Cardiac muscle cell (in vitro differentiated cells and primary cell): ENCODE measurements around the gene RAB14. TPM values are rescaled to one million over a fixed set of nuclear protein-coding genes. Genes with fewer than 3 reads are reported as not detected.

Experiments used
- DNase-seq, 2 donors: peaks; one replicate each; pipeline versions ENCODE4 v3.0.0 to v3.0.0-alpha.2; 2010 to 2017; ENCODE audit warnings: low read depth in 1 of 2, low spot score in 1 of 2
- H3K27ac ChIP-seq: fragments of 200-600 bp; sonication (generic); 2 replicates; pipeline ENCODE4 v1.5.1; 2016
- H3K27me3 ChIP-seq: fragments of 200-600 bp; sonication (generic); 2 replicates; pipeline ENCODE4 v1.6.0; 2016; ENCODE audit warnings: control low read depth
- H3K36me3 ChIP-seq: fragments of 200-600 bp; sonication (generic); 2 replicates; pipeline ENCODE4 v1.5.1; 2016; ENCODE audit warnings: control low read depth
- H3K4me1 ChIP-seq: fragments of 200-600 bp; sonication (generic); 2 replicates; pipeline ENCODE4 v1.8.1; 2017; ENCODE audit warnings: low read depth, mild to moderate bottlenecking, mixed run types
- H3K4me3 ChIP-seq: fragments of 200-600 bp; sonication (generic); 2 replicates; pipeline ENCODE4 v1.5.1; 2016; ENCODE audit warnings: mild to moderate bottlenecking
- H3K9me3 ChIP-seq: fragments of 200-600 bp; sonication (generic); 2 replicates; pipeline ENCODE4 v1.5.1; 2017; ENCODE audit warnings: low read depth, mild to moderate bottlenecking, control low read depth
- polyA plus RNA-seq: library from polyadenylated mRNA; unstranded; fragments of >200 nt; fragmentation: Nextera tagmentation; extraction: Ambion mirVana; gene quantifications from 2 replicates; pipeline ENCODE4 v1.2.1, GENCODE V29; 2016
- total RNA-seq: library from RNA; depleted of rRNA; stranded (reverse); fragments of >200 nt; gene quantifications from 2 replicates; pipeline ENCODE4 v1.2.3, GENCODE V29; 2016
- TF ChIP-seq, protein P1 (sequence below): IDR thresholded peaks from 2 replicates; pipeline ENCODE4 v1.5.1; 2012; ENCODE audit warnings: low read depth, mild to moderate bottlenecking, low read length

Gene RAB14
- total and polyA plus RNA-seq, 2 experiments from 2014 or later: 17.4 to 54.2 TPM

DNA sequence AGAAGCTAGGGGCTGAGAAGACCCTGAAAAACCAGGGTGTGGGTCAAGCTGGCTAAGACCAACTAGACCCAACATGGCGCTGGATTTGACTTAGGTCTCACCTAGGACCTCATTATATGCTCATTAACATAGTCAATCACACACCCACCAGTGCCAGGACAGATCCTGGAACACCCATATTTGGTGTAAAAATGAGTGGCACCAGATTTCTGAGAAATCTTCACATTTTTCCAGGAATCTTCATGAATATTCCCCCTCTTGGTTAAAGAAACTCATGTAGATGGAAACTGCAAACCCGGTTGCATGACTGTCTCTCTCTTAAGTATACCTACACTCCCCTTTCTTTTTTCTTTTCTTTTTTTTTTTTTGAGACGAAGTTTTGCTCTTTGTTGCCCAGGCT, 17.9 kb upstream of the RAB14 start:
- Histone ChIP-seq H3K4me1 (no peaks in the 10 kb centered on the region), H3K27me3 (no peaks in the 10 kb centered on the region), H3K4me3 (no peak overlapping the region), H3K9me3 (no peaks in the 10 kb centered on the region), H3K36me3 (no peaks in the 10 kb centered on the region), H3K27ac (no peak overlapping the region)
- no peak for DNase-seq
- TF ChIP-seq, protein P1, sequence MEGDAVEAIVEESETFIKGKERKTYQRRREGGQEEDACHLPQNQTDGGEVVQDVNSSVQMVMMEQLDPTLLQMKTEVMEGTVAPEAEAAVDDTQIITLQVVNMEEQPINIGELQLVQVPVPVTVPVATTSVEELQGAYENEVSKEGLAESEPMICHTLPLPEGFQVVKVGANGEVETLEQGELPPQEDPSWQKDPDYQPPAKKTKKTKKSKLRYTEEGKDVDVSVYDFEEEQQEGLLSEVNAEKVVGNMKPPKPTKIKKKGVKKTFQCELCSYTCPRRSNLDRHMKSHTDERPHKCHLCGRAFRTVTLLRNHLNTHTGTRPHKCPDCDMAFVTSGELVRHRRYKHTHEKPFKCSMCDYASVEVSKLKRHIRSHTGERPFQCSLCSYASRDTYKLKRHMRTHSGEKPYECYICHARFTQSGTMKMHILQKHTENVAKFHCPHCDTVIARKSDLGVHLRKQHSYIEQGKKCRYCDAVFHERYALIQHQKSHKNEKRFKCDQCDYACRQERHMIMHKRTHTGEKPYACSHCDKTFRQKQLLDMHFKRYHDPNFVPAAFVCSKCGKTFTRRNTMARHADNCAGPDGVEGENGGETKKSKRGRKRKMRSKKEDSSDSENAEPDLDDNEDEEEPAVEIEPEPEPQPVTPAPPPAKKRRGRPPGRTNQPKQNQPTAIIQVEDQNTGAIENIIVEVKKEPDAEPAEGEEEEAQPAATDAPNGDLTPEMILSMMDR: no peak

DNA sequence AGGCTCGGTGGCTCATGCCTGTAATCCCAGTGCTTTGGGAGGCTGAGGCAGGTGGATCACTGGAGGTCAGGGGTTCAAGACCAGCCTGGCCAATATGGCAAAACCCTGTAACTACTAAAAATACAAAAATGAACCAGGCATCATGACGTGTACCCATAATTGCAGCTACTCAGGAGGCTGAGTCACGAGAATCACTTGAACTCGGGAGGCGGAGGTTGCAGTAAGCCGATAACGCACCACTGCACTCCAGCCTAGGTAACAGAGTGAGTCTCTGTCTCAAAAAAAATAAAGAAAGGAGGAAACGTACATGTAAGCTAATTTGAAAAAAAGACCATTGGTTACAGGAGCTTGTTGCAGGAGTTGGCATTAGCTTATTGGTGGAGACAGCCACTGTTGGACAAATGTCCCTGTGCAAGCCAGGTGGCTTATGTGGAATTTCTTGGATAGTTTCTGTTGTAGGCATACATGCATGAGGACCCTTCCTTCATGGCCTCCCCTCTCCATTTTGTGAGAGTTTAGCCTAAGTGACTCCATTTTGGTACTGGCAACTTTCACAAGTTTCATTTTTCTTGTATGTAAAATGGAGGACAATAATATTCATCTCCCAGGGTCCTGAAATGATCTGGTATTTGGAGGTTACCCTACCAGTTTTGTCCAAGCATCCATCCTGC, 16.8 kb upstream of the RAB14 start:
- H3K27ac ChIP-seq: no peak overlapping the region
- no peaks in the 10 kb centered on the region for H3K9me3 ChIP-seq
- no peaks in the 10 kb centered on the region for H3K4me1 ChIP-seq
- DNase-seq: no peak
- H3K4me3 ChIP-seq: no peak overlapping the region
- TF ChIP-seq, protein P1: no peak
- no peaks in the 10 kb centered on the region for H3K27me3 ChIP-seq
- H3K36me3 ChIP-seq: no peaks in the 10 kb centered on the region

DNA sequence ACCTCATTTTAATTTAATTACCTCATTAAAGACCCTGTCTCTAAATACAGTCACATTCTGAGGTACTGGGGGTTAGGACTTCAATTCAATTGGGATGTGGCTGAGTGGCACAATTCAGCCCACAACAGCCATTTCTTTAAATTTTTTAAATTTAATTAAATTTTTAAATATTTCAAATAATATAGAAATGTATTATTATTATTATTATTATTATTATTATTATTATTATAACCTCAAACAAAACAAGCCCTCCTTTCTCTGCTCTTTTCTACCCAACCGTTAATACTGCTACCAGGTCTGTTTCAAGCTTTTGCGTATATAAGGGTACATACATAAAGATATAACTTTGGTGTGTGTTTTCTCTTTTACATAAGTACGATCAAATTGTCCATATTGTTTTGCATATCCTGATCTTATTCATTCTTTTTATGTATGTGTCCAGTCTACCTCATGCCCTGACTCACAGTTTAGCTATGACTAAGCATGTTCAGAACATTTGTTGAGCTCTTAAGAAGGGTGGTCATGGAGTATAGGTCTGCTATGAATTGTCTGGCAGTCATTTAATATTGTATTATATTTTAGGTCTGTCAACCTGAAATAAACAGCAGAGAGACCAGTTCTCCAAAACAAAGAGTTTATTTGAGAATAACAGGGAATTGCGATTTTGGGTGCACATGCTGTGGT, 16.1 kb upstream of the RAB14 start:
- TF ChIP-seq, protein P1: no peak
- no peak for DNase-seq
- H3K9me3 ChIP-seq: no peaks in the 10 kb centered on the region

DNA sequence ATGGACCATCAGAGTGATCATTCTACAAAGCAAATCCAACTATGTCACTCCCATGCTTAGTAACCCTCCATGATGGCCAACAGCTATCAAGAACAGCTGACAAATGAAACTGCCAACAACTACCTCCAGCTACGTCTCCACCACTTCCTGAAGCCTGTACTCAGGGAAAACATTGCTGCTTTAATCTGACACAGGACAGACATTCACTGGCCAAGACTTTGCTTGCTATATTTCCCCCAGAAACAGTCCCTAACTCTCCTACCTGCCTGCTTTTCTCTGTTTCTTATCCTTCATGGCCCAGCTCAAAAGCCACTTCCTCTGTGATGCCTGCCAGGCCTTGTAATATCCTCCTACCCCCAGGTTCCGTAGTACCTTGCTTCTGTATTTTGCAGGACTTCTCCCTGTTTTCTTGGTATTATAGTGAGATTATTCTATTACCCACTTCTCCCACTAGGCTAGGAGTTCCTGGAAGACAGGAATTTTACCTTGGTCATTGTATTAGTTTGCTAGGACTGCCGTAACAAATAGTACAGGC, 14.7 kb upstream of the RAB14 start:
- no peaks in the 10 kb centered on the region for H3K4me1 ChIP-seq
- no peak overlapping the region for H3K4me3 ChIP-seq
- H3K9me3 ChIP-seq: no peaks in the 10 kb centered on the region
- H3K27me3 ChIP-seq: no peaks in the 10 kb centered on the region
- no peak for DNase-seq
- H3K36me3 ChIP-seq: no peaks in the 10 kb centered on the region
- TF ChIP-seq, protein P1: no peak
- no peak overlapping the region for H3K27ac ChIP-seq

More for the DNA sequence above, 16.1 kb upstream of the RAB14 start:
- Histone ChIP-seq H3K4me3 (no peak overlapping the region), H3K4me1 (no peaks in the 10 kb centered on the region), H3K27me3 (no peaks in the 10 kb centered on the region), H3K27ac (no peak overlapping the region), H3K36me3 (no peaks in the 10 kb centered on the region)

DNA sequence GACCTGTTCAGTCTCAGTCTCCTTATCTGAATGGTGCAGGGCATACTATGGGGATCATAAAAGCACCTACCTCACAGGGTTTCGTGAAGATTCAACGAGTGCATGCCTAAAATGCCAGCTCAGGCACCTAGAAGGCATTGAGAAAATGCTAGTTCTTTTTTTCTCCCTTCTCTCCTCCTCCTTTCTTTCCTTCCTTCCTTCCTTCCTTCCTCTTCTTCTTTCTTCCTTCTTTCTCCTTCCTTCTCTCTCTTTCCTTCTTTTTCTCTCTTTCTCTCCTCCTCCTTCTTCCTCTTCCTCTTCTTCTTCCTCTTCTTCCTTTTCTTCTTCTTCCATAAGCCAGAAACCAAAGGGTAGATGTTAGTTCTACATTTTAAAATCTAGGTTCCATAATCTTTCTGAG, 12.3 kb upstream of the RAB14 start:
- no peak overlapping the region for H3K27ac ChIP-seq
- H3K36me3 ChIP-seq: no peaks in the 10 kb centered on the region
- no peaks in the 10 kb centered on the region for H3K27me3 ChIP-seq
- TF ChIP-seq, protein P1: no peak
- no peaks in the 10 kb centered on the region for H3K9me3 ChIP-seq
- H3K4me3 ChIP-seq: no peak overlapping the region
- no peaks in the 10 kb centered on the region for H3K4me1 ChIP-seq
- no peak for DNase-seq
